COR-L47 (cell line): ENCODE data around the gene LRMDA.
"Not testable (repeated sequence)": the region's sequence is repeated elsewhere in the genome, so short reads cannot be mapped to it uniquely, and the experiment has no call there.

Experiments used
- DNase-seq: peaks from one replicate; lab custom pipeline; 2025; lab: John Stamatoyannopoulos, UW

Gene LRMDA

DNA sequence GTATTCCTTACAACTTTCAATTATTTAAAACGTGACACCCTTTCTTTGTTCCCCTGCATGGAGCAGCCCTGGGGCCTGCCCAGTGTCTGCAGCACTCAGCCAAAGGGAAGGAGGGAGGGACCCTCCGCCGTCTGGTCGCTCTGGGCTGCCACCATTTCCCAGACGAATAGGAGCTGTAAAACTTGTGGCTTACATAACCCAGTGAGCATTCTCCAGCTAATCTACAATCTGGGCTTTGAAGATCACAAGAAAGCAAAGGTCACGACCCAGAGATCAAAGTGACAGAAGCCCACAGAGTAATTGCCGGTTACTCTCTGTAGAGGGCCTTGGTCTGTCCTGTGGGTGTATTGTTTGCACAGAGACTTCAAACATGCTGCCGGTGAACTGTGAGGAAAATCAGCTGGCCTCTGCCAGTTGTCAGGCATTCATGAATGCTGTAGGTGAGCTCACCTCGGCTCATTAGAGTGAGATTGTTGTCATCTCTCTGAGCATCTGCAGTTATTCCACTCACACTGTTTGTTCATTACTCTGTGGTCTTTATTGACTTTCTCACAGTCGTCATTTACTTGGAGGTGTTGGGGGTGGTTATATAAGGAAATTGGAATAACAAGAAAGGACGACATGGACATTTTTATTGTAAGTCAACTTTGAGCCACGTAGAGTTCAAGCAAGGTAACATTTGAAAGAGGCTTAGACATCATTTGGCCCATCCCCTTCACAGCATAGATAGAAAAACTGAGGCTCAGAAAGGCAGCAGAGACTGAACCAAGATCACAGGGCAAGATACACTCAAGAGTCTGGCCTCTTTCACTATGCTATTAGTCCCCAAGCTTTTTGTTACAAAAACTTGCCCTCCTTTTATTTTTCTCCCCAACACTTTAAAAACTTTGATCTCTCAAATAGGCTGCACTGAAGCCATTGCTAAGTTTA, 619.8 kb downstream of the LRMDA start:
- DNase-seq, result no peak

DNA sequence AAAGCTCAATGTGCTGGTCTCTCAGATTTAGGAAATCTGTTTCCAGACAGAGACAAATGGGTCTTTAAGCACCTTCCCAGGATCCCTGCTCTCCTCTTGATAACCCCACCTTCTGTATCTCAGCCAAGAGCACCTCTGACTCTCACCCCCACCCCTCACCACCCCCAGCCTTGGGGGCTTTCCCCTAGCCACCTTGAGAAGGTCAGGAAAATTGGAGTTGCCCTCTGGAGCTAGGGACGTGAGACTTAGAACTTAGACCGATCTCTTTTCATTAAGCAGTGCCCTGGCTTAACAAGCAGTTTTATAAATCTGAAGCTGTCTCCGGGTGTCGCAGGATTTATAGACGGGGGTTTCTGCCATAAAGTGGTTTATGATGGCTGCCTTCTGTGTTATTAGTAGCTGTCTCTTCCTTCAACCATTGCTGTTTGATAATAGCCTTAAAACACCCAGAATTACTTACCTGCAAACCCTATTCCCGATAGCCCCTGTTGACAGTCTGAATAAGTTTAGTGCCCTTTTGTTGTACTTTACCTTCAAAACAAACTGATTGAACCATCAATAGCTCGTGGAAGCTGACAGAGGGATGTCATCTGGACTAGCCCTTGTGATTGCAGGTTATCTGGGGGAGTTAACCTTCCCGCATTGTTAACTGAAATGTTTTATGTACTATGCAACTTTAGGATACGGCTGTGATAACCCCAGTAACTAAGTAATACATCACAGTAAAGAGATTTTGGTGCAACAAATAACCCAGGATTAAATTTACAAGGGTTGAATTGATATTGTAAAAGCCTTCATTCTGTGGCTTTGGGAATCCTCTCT, 621.5 kb downstream of the LRMDA start:
- no peak for DNase-seq

DNA sequence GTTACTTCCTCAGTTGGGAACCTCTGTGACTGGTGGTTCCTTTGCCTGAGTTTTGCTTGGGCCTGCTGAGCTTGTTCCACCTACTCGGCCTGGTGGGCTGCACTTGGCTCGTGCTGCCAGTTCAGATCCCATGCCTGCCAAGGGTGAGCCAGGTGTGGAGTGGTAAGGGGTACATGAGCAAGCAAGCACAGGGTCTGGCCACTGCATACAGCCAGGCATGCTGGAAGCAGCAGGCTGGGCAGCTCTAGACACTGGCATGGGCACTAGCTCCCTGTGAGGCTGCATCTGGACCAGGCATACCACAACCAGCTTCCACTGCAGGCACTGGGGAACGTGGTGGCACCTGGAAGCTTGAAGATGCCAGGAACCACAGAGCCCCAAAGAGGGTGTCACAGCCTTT, 624.0 kb downstream of the LRMDA start:
- no peak for DNase-seq

DNA sequence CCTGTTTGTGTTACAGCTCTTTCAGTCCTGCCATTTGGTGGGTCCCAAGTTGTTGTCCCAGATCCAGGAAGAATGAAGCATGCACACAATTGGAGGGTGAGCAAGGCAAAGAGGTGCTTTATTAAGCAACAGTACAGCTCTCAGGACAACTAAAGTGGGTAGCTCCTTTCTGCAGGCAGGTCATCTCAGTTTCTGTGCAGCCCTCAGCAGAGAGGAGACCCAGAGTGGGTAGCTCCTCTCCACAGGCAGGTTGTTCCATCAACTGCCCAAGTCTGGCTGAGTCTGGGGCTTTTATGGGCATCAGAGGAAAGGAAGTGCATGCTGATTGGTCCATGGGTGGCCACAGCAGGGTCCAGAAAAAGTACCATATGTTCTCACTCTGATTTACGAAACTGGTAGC, 624.5 kb downstream of the LRMDA start:
- no peak for DNase-seq

DNA sequence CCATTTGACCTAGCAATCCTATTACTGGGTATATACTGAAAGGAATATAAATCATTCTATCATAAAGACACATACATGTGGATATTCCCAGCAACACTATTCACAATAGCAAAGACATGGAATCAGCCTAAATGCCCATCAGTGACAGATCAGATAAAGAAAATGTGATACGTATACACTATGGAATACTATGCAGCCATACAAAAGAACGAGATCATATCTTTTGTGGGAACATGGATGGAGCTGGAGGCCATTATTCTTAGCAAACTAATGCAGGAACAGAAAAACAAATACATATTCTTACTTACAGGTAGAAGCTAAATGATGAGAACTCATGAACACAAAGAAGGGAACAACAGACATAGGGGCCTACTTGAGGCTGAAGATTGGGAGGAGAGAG, 629.6 kb downstream of the LRMDA start:
- not testable (repeated sequence) for DNase-seq

DNA sequence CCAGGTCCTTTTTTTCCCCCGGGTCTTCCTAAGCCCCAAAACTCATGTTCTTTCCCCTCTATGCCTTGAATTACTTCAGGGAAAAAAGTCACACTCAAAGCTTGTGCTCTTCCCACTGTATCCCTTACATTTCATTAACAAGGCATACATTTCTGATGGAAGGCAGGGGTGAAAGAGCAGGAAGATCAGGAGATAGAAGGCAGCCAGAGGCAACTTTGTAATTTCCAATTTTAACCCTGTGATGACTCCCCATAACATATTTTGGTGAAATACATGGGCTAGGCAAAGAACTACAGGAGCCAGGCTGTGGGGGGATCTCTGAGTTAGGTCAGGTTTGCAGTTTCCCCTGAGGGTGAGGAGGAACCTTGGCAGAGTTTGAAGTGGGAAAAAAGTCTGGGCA, 635.0 kb downstream of the LRMDA start:
- no peak for DNase-seq

DNA sequence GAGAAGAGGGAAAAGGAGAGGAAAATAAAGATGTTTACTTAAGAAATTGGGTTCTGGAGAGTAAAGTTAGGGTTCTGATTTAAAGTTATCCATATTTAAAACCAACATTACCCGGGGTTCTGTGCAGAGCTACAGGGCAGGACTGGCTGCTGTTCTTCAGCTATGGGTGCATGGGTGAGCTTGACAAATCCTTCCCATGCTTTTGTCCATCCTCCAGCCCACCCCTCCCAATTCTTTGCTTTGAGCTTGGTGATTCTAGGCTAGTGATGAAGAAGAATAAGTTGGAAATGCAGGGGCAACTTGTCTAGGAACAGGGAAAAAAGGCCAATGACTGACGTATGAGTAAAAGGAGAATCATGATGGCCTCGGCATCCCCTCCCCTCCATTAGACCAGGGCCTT, 636.0 kb downstream of the LRMDA start:
- DNase-seq, result no peak

DNA sequence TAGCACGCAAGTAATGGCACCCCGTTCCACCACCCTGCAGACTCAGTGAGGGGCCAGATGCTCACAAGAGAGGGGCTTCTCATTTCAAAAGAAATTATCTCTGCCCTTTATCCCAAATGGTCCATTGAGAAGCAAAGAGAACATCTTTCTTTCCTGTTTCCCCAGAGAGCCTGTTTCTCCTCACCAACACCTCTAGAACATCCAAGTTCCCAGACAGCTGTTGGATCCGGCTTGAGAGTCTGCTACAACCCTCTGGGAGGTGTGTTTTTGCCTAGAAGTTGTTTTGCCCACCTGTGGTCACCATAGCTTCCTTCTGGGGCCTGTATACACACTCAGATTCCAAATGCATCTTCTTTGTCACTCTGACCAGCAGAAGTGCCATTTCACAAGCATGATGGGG, 637.4 kb downstream of the LRMDA start:
- DNase-seq, result no peak

DNA sequence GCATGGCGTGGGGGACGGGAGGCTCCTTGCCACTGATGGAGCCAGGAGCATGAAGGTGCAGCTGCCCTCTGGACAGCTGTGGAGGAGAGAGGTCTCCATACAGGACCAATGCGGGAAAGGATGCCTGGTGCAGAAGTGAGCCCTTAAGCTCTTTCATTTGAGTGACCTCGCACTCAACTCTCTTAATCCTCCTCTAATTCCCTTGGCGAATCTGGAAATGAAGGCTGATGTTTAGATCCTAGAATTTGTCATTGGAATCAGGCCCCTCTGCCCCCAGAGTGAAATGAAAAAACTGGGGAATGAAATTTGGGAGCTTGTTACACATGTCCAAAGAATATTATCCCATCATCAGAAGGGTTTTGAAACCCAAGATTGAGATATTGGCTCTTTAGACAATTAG, 639.5 kb downstream of the LRMDA start:
- no peak for DNase-seq

DNA sequence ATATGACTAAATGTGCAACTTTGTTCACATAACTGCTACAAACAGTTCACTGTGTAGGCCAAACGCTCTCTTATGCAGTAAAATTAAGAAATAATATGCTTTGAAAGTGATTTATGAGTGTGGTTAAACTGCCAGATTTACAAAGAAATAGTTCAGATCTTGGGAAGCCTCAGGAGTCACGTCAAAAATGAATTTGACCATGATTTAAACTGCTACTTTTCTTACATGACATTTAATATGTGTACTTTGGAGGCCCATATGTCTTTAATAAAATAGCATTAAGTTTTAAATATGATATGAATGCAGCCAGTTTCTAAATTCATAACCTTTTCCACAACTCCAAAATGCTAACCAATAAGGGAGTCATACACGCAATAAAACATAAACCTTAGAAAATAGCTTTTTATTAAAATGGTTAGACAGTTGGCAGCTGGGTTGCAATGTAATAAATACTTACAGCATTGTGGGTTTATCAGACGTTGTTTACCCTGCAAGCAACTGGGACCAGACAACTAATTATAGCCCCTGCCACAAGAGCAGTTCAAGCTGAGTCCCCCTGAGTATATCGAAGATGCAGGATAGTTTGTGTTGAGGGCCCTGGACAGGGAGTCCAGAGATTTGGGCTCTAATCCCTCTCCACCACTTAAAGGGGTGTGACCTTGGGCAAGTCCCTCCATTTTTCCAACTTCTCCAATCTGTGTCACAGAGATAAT, 640.4 kb downstream of the LRMDA start:
- DNase-seq, result no peak

DNA sequence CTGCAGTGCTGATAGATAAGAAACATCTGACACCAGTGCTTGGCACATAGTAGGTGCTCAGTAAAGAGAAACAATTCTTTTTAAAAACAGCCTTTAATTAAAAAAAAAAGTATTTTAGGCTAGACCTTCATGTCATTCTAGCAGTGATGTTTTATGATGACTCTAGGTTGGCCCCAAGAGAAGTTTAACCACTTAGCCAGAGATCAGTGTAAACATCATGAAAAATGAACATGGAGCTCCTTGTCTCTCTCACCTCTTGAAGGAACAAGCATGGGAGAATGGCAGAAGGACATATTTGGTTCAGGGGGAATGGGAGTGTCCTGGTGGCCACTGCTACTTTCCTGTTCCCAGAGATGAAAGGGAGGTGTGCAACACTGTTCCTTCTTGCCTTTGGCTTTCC, 641.0 kb downstream of the LRMDA start:
- DNase-seq, result no peak

DNA sequence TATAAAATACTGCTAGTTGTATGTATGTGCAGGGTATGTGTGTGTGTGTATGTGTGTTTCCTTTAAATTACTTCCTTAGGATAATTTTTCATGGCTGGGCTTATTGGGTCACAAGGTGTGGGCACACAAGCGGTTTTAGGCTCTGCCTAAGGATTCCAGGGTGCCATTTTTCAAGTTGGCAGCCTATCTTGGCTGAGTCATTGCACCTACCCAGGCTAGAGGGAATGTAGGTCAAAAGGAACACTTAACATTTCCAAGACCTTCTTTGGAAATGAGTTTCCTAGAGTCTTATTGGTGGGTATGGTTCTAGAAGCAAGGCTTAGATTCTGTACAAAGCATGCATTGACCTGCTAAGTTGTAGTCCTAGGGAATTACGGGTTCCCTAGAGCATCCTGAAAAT, 642.1 kb downstream of the LRMDA start:
- DNase-seq, result no peak

DNA sequence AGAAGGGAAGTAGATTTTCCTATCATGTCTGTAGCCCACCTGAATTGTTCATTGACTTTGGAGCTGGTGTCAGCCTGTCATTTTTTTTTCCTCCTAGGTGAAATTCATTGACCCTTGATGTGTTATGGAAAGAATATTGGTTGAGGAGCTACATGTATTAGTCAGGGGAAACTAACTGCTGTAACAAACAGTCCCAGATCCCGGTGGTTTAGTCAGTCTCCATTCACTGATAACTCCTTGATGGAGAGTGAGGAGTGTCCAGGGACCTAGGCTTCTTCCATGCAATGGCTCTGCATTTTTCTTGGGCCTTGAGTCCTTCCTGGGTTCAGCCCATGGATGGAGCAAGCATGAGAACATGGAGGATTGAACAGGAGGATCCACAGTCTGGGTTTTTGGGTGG, 643.2 kb downstream of the LRMDA start:
- DNase-seq, result no peak

DNA sequence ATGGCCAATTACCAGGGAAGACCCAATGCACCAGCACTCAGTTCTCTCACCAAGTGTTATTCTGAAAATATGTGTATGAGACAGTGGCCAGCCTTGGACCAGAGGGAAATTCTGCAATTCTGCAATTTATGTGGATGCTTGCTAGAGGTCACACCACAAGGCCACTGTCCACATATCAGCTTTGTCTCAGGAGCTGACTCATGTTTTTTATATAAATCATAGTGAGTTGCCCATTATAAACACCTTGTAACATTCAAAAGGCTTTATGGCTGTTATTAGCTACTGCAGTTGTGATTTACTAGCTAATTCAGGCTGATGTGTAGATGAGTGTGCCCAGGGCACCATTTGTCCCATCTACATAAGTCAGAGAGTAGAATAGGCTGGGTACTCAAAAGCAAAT, 649.0 kb downstream of the LRMDA start:
- no peak for DNase-seq

DNA sequence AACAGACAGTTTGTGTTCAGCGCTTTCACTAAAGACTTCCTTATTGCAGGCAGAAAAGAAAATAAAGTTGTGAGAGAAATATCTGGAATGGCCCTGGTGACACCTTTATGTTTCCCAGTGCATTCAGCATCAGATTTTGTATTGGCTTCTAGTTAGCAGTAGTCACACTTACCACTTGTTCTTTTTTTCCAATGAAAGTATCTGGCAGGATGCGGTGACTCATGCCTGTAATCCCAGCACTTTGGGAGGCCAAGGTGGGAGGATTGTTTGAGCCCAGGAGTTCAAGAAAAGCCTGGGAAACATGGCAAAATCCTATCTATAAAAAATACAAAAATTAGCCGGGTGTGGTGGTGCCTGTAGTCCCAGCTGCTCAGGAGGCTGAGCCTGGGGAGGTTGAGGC, 649.6 kb downstream of the LRMDA start:
- DNase-seq, result no peak

DNA sequence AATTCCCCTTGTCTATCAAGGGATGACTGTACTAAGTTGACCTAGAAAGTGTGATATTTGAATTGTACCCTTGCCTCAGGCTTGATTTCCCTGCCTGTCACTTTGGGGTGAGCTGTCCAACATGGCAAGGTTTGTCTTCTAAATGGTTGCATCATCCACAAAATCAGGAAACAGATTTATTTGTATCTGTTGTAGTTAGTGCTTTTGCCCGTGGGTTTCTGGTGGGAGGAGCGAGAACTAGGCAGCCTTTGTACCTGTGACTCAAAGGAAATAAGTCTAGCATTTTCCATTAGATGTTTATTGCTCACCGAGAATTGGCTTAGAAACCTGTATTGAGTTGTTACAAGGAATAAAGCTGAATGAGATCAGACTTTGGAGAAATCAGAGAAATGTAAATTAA, 650.8 kb downstream of the LRMDA start:
- DNase-seq, result no peak

DNA sequence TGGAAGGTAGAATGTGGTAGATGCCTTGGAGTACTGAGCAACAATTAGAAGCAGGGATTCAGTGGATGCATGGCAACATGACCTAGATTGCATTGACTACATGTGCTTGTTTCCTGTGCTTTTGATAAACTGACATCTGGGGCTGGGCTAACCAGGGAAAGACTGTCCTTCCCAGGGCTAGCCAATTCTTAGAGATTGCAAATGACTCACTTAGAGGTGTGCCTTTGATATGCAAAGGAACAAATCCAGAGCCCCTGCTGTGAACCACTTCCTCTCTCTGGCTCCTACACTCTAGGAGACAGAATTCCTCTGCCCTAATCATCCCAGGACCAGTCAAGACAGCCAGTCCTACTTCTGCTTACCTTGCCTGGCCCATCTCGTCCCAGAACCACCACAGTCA, 651.5 kb downstream of the LRMDA start:
- DNase-seq, result no peak

DNA sequence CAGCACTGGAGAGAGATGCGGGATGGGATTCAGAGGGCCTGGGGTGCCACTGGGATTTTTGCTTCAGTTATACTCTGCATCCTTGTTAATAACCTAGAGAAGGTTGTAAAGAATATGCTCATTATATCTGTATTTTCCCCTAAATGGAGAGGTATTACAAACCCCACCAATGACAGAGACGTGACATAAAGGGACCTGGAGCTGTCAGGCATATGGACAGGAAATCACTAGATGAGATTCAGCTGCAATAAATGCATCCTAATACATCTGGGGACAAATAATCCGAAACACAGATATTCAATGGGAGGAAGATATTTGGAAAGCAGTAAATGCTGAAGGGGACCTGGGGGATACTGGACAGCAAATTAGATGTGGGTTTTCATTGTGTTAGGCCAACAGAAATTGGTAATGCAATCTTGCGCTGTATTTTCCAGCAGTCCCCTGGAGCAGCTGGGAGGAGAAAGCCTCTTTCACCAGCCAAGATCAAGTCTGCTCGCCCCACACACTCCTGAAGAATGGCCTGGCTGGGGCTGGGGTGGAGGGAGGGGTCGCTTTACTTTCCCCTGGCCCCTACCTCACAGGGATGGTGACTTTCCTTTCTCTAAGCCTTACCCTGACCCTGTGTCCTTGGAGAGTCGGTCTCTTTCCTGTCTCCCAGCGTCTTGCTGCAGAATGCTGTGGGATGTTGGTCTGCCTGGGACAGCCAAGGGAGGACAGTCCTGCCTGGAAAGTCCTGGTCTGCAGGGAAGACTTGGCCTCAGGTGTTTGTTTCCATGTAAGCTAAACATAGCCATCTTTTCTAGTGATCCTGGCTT, 653.8 kb downstream of the LRMDA start:
- no peak for DNase-seq

DNA sequence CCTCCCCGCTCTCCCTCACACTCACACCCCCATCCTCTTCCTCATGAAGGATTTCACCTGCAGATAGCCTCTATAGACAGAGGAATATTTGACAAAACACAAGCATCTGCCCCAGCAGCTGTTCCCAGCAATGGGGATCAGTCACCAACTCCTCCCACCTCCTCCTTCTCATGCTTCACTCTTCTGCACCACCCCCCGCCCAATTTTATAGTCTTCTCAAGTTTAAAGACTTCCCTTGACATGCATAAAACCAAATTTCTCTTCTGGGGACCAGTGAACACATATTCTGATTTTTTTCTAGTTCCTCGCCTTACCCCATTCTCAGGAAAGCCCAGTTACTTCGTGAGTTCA, 654.4 kb downstream of the LRMDA start:
- no peak for DNase-seq

DNA sequence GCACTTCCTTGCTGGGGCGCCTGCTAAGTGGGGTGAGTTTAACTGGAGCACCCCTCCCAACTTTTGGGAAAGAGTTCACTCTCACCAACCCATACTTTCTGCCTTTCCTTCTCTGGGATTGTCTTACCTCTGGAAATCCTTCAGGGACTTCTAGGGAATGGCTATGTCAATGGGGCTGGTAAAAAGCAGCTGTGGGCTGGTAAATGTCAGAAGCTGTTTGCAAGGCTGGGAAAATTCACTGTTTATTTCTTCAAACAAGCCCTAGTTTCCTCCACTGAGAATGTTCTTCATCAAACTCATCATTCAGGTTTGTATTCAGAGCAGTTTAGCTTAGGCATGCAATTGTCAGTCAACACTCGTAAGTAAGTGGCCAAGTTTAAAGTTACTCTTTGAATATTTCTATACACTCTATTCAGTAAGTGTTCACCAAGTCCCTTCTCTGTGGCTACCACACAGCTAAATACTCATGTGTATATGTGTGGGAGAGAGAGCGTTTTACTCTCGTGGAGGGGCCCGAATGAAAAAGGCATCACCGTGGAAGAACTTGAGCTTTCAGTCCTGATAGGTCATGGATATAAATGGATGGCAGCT, 654.8 kb downstream of the LRMDA start:
- DNase-seq, result no peak
